ENCODE results near the gene OR4C5. TPM values are rescaled to one million over a fixed set of nuclear protein-coding genes. Genes with fewer than 3 reads are reported as not detected.
"Not testable (repeated sequence)": the region's sequence is repeated elsewhere in the genome, so short reads cannot be mapped to it uniquely, and the experiment has no call there.

Gene OR4C5
- total RNA-seq: not detected

GRCh38 chr11:48366365-48366764, at the start of gene OR4C5:
TSS of gene OR4C5 (minus strand) at chr11:48366465. CDS start at chr11:48366465, 0 bp downstream.
- no peak for DNase-seq (ENCODE audit: low spot score)

- DNase-seq (ENCODE audit: low spot score): no peak
Measured at GRCh38 chr11:48384670-48385069, 18.4 kb upstream of the OR4C5 start.

- DNase-seq (ENCODE audit: low spot score): not testable (repeated sequence)
Measured at GRCh38 chr11:48384151-48384550, 17.9 kb upstream of the OR4C5 start.

DNA sequence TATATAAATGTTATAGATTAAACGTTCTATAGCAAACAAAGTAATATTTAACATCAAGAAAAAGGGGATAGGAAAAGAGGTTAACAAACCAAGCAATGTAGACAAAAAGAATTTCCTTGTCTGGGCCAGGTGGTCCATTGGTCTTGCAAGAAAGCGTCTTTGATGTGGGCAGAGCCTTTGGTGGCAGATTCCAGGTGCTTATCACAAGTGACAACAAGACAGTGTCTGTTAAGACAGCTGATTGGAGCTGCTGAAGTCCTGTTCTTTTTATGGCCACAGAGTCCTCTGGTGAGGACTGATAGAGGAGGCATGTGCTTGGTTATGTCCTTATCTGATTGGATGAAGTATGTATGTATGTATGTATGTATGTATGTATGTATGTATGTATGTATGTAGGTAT, 5.0 kb downstream of the OR4C5 start:
- DNase-seq (ENCODE audit: low spot score): not testable (repeated sequence)

- no peak for DNase-seq (ENCODE audit: low spot score)
Measured at GRCh38 chr11:48354677-48355076, 11.6 kb downstream of the OR4C5 start.

- DNase-seq (ENCODE audit: low spot score): no peak
Measured at GRCh38 chr11:48354013-48354412, 12.3 kb downstream of the OR4C5 start.

GRCh38 chr11:48346286-48346685, 20.0 kb downstream of the OR4C5 start:
- not testable (repeated sequence) for DNase-seq (ENCODE audit: low spot score)

- not testable (repeated sequence) for DNase-seq (ENCODE audit: low spot score)
Measured at GRCh38 chr11:48342505-48342904, 23.8 kb downstream of the OR4C5 start.

GRCh38 chr11:48341466-48341865, 24.8 kb downstream of the OR4C5 start:
- DNase-seq (ENCODE audit: low spot score): no peak

DNA sequence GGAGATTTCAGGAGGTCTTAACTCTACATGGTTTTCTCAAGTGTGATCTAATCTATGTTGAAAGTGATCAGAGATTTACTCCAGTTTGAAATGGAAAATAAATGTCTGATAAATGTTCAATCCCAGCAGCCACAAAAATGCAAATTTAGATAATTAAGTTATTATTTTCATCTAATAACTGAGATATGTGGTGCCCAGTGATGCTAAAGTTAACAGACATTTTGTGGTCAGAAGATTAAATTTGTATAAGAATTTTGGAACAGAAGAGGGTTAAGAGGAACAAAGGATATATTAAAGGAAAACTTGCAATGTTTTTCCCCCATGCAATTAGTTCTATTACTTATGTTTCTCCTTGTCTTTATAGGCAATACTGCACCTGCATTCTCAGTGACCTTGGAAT, 41.6 kb downstream of the OR4C5 start, which contains the start of gene OR4C3:
TSS of gene OR4C3 (plus strand) at position 301 of the 400 bp plus-strand sequence. CDS start 102 bp downstream, outside the sequence.
- not testable (repeated sequence) for DNase-seq (ENCODE audit: low spot score)

DNA sequence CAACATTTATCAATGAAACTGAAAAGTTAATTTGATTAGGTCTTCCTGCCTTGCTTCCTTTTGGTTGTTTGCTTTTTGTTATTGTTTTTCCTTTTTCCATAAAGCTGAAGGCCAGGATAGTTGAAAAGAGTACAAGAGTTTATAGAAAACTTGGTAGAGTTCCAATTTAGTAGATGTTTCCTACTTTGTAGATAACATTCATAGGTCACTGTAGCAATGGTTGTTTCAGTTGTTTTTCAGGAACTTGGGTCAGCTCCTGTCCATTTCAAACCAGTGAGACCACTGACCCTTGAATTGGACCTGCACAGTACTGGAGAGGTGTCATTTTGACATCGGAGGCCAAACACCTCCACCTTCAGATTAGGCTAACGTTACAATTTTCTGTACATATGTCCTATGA, 46.5 kb downstream of the OR4C5 start:
- DNase-seq (ENCODE audit: low spot score): not testable (repeated sequence)

Other genes starting within 250 kb of the OR4C5 start
- gene OR4B1, start 149.7 kb downstream of the OR4C5 start, total RNA-seq: not detected
- not detected for gene OR4X2, start 121.4 kb downstream of the OR4C5 start, total RNA-seq
- gene OR4X1, start 102.6 kb downstream of the OR4C5 start, total RNA-seq: not detected
- gene OR4S1, start 60.2 kb downstream of the OR4C5 start, total RNA-seq: not detected
- not detected for gene OR4C3, start 41.5 kb downstream of the OR4C5 start, total RNA-seq
- gene OR4A47, start 122.3 kb upstream of the OR4C5 start, total RNA-seq: not detected